NCI-H2081 (cell line): Measurements from ENCODE around the gene PXDN.

ENCODE experiments used
- DNase-seq, 2 experiments: peaks; one replicate each; lab custom pipeline; 2025; lab: John Stamatoyannopoulos, UW

The PXDN gene

DNA sequence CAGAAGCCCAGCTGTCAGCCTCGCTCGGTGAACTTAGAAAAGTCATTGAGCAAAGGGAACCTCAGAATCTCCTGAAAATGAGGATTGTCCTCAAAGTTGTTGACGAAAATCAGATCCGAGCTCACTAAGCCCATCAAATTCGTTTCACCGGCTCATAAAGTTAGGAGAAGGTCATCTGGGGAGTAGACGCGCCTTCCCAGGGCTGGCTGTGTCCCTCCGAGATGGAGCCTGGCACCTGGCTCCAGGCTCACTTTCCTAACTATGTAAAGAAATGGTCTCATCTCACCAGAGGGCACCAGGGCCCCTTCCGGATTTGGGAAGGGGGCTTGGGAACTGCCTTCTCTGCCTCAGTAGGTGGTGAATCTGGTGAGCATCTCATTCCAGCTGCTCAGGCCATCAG is 145.5 kb downstream of the PXDN start:
- no peak for DNase-seq

DNA sequence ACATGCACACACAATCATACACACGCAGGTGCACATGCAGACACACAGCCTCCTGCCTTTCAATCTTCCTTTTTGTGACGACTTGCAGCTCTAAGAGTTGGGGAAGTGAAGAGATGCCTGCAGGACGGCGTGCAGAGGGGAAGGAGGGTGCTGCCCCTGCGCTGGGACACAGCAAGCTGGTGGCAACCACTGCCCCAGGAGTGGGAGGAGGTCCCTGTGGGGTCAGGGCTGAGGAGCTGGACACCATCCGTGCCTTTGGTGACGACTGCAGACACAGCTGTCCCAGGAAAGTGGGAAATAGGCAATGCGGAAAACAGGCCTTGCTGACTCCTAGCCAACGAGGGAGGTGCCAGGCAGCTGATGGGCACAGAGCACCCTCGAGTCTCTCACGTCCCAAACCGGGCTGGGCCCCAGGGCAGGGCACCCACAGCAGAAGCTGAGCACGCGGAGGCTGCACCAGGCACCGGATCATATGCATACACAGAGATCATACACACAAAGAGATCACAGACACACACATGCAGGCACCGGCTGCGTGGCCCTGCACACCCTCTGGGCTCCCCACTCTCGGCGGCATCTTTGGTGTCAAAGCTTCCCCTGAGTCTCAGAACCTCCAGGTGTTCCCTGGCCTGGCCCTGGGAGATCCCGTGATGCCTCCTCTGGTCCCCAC is 146.1 kb downstream of the PXDN start:
- no peak for DNase-seq

DNA sequence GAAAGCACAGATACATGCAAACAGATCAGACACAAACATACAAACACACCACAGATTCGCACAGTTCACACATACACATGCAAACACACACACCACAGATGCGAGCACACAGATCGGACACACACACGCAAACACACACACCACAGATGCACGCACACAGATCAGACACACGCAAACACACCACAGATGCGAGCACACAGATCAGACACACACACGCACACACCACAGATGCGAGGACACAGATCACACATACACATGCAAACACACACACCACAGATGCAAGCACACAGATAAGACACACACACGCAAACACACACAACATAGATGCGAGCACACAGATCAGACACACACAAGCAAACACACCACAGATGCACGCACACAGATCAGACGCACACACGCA is 149.0 kb downstream of the PXDN start:
- no peak for DNase-seq

DNA sequence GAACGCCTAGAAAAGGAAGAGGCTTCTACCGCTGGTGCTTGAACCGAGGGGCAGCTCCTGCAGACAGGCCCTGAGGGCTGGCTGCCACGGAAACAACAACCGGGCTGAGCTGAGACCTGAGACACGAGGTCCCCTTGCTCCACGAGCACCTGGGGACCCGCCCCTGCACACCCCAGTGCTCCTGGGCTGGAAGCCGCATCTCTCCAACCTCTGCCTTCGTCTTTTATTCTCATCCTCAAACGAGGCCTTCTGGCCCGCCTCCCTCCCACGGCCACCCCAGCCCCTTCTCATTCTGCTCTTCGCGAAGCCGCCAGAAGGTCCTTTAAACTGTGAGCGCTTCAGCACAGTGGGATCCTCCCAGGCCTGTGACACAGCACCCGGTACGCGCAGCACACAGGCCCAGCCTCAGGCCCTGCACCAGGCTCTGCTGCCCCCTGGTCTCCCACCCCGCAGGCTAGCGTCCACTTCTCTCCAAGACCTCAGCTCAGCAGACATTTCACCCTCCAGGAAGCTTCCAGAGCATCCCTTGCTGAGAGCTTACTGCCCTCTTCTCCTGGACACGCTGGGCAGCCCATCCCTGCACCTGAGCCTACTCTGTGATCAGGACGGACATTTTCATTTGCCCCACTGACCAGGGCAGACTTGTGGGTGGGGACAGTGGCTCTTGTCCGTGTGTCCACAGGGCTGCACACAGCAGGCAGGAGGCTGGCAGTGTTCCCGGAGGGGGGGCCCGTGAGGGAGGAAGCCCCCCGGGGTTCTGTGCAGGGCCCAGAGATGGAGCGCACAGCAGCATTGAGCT is 149.7 kb downstream of the PXDN start:
- no peak for DNase-seq

GRCh38 chr2:1594123-1594372 is 150.3 kb downstream of the PXDN start:
- no peak for DNase-seq

DNA sequence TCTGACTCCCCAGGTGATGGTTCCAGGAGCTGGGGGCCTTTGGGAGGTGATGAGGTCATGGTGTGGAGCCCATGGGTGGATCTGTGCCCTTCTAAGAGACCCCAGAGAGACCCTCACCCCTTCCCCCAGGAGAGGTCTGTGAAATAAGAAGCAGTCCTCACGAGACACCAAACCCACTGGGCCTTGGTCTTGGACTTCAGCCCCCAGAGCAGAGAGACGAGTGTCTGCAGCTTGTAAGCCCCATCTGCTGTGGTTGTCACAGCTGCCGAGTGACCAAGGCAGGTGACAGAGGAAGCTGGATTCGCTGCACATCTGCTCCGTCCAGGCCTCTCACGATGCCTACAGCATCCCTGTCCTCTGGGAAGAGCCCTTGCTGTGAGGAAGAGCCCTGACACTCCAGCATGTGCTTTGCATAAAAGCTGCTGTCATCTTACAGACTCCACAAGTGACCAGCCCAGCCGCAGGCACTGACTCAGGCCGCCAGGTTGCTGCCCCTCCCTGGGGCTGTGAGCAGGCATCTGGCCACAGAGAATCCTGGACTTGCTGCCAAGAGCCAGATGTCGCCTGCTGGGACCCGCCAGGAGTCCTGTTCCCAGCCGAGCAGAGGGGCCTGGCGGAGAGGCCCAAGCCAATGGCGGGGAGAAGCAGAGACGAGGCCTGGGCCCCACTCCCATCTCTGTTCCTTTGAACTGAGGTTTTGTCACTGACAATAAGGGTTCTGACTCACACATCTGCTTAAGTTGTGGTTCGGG is 150.8 kb downstream of the PXDN start:
- DNase-seq: peak; percentile 43 to 80

- DNase-seq: no peak
Observed at GRCh38 chr2:1591978-1592907, 152.1 kb downstream of the PXDN start.

GRCh38 chr2:1591461-1591770 is 152.9 kb downstream of the PXDN start:
- DNase-seq: no peak

DNA sequence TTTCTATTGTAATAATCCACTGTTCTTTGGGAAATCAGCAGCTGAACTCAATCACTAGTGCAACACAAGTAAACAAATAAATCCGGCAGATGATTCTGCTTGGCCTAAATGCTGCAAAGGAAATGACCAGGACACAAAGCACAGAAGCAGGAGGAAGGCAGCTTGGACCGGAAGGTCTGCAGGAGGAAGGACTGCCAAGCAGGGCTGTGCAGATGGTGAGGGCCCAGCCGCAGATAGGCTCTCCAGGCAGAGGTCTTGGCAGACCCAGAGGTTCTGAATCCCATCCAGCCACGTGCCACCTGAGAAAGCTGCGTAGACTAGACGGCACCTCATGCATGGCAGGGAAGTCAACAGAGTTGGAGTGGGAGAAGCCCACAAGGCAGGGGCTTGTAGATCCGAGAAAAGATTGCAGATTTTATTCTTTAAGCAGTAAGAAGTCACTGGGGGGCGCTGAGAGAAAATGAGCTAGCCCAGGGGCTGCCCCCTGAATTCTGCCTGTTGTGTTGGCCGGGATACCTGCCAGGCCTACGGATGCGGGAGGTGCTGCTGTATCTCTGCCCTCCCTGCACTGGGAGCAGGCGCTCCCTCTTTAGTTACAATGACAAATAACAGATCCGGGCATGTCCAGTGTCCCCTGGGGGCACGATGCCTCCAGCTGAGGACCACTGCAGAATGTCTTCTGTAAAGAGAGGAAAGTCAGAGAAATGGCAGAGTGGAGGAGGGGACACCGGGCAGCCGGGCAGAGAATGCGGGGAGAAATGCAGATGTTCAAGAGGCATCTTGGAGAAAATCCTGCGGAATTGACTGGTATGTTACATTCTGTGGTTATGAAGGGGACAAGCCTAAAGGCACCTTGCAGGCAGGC is 153.5 kb downstream of the PXDN start:
- DNase-seq: no peak

DNA sequence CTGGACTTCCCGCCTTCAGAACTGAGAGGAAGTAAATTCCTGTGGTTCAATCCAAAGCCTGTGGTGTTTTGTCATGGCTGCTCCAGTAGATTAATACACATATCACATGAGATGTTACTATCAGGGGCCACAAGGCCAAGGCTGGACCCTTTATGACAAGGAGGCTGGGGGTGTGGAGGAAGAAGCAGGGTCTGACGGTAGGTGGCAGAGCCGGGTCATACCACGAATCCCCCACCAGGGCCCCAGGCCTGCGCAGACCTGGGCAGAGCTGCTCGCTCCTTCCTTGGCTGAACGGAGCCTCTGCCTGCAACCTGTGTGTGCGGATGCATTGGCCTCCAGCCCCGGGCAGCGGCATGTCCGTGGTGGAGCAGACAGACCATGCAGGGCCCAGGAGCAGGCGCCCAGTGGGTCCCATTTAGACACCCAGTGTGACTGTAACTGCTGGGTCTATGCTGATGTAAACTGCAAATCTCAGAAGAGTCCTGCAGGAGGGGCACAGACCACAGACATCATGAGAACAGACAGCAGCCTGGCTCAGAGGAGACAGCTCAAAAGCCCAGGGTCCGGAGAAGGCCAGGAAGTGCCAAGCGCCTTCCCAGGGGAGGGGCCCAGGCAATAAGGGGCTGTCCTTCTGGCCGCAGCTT is 155.2 kb downstream of the PXDN start:
- no peak for DNase-seq

DNA sequence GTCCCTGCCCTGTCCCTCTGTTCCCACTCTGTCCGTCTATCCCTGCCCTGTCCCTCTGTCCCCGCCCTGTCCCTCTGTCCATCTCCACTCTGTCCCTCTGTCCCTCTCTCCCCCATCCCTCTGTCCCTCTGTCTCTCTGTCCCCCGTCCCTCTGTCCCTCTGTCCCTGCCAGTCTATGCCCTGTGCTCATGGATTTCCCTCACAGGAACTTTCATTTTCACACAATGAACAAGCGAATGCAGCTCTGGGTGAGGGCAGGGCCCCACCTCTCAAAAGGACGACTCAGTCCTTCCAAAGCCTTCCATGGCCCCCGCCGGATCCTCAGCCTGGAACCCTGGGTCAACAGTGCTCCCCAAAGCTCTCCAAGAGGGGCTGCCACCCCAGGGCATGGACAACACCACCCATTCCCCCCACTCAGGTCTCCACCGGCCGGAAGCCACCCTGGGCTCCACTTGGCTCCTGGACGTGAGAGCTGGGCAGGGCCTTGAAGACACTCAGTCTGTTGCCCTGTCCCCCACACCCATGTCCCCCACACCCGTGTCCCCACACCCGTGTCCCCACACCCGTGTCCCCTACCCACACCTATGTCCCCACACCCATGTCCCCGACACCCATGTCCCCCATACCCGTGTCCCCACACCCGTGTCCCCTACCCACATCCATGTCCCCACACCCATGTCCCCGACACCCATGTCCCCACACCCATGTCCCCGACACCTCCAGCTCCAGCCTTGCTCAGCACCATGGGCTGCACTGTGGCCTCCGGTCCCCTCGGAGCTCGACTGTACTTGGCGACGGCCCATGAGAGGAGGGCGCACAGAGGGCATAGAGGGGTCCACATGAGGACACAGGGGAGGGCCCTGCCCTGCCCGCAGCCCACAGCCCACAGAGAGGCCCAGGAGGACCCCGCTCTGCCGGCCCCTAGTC is 156.0 kb downstream of the PXDN start:
- DNase-seq: no peak

DNA sequence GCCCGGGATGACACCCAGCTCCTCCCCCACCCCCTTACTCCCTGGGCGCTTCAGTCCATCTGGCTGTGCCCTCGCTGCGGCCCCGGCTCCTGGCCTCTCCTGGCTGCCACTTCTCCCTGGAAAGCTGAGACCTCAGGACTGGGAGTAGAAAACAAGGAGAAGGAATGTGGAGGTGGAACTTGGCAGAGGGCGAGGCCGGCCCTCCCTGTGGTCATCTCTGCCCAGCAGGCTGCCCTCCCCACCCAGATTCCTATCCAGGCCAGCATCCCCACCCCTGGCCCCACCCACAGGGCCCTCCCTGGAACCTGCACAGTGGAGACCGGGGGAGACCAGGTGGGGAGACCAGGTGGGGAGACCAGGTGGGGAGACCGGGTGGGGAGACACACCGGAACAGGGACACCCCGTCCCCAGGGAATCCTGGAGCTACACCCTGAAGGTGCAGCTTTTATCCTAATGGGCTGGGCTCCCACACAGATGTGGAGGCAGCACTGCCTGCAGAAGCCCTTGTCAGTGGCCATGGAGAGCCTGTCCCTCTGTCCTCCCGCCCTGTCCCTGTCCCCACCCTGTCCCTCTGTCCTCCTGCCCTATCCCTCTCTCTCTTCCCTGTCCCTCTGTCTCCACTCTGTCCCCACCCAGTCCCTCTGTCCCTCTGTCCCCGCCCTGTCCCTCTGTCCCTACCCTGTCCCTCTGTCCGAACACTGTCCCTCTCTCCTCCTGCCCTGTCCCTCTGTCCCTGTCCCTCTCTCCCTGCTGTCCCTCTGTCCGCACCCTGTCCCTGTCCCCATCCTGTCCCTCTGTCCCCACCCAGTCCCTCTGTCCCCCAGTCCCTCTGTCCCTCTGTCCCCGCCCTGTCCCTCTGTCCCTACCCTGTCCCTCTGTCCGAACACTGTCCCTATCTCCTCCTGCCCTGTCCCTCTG is 157.1 kb downstream of the PXDN start:
- DNase-seq: no peak

DNA sequence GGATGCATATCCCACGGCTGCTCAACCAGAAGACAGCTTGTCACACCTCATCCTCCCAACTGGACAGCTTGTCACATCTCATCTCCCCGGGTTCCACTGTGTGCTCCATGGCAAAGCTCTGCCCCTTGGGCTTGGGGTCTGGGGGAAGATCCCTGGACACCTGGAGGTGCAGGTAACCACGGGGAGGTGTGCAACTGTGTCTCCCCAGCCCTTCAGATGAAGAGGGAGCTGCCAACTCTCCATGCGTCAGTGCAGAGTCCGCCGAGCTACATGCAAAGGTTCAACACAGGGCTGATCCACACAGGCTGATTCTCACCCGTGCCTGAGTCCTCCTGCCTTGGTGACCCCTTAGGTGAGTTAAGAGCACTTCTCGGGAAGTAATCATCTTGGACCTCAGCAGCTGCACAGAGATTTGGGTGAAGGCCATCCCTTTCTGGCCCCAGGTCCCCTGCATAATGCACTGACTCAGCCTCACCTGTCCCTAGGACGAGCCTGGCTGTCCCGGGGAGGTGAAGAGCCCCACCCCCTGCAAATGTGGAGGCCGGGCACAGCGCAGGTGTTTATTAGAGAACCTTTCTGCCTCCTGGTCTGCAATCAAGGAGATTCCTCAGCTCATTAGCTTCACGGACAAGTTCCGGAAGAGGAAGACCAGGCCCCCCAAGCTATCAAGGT is 157.9 kb downstream of the PXDN start:
- DNase-seq: no peak

- DNase-seq: no peak
Observed at GRCh38 chr2:1585635-1586034, 158.7 kb downstream of the PXDN start.

DNA sequence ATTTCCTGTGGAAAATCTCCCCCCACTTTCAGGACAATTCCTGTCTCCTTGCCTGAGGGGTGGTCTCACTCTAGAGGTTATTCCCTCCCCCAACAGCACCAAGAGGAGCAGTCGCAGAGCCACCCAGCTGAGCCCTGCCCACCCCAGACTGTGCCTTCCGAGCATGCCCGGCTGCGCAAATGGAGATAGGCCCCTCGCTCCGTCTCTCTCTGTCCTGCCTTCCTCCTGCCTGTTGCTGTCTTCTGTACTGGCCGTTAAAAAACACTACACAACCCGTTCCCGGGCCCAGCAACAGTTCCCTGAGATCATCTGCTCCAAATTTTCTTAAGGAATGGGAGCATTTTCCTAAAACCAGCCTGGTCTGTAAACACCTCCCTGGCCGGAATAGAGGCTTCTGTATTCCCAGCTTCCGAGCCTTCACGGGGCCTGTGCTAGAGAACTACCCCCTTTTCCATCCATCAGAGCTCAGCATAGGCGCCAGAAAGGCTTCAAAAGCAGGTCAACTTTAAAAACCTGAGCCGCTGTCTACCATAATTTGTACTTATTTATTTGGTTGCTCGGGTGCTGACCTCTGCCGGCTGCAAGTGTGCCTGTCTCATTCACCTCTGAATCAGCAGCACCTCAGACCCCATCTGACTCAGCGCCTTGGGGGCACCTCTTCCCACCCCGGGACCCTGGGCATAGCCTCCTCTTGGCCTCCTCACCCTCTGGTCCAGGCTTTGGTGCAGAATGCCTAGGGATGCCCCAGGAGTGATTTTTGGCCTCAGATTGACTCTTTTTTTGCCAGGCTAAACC is 159.4 kb downstream of the PXDN start:
- no peak for DNase-seq

DNA sequence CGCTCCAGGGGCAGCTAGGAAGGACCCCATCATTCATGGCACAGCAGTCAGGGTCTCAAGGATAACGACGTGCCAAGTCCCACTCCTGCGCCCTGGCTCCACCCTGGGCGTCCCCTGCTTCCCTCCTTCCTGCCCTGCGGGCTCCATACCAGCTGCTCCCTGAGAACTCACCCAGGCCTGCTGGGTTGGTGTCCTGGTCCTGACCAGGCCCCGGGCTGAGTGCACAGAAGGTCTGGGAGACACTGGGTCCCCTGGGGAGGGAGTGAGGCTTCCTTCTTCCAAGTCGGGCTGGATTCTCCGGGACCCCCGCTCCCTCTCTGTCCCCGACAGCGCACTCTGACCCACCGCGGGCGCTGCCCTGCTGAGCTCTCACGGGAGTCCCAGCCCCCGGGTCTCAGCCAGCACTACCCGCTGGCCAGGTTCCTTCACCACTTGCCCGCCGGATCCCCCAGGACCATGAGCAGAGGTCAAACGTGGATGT is 160.2 kb downstream of the PXDN start:
- DNase-seq: no peak

DNA sequence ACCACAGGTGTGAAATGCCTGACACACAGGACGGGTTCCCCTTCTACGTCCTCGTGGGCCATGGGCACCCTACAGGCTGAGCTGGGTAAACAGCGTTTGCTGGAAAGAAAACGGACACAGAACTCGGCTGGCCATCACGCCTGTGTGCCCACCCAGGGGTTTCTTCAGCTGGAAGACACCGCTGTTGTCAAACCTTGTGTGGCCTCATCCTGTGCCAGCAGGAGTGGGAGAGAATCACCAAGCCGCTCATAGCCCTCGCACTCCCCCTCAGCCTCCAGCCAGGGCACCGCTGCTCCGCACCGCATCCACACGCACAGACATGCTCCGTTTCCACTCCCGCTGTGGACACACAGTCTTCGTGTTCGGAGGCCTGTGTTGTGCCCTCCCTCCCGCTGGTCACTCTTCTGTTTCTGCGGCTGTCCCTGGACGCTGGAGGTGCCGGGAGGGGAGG is 161.4 kb downstream of the PXDN start:
- no peak for DNase-seq
